ENCODE measurements around the gene NLGN2. TPM values are rescaled to one million over a fixed set of nuclear protein-coding genes. Genes with fewer than 3 reads are reported as not detected.

NLGN2 gene
- polyA plus RNA-seq, 4 donors = 0.22 to 6.1 (median 2.6) TPM

- H3K27ac ChIP-seq (ENCODE audit: low read depth in 1 of 3, low read length in 2 of 3) = no peak overlapping the region
- WGBS, 3 donors = 81 to 84% (median 82%) methylated on average over 14 of the region's 14 CpGs
- FAIRE-seq (no peak), DNase-seq (no peak)
- no peak overlapping the region for H3K4me3 ChIP-seq (ENCODE audit: low read depth in 1 of 3, low read length in 3 of 3)
- no peaks in the 10 kb centered on the region for H3K4me1 ChIP-seq (ENCODE audit: control insufficient read depth in 3 of 3, insufficient read depth in 2 of 3, low read depth in 1 of 3, low read length in 2 of 3)
- H3K27me3 ChIP-seq (ENCODE audit: control insufficient read depth in 3 of 3, insufficient read depth in 3 of 3, low read length in 3 of 3) = peaks cover 0 to 12% (median 0%) of the 10 kb centered on the region in 3 donors
- H3K9me3 ChIP-seq (ENCODE audit: control insufficient read depth in 2 of 2, insufficient read depth in 1 of 2, low read depth in 1 of 2, low read length in 1 of 2) = no peaks in the 10 kb centered on the region
- H3K36me3 ChIP-seq (ENCODE audit: control insufficient read depth in 3 of 3, insufficient read depth in 2 of 3, low read depth in 1 of 3, low read length in 3 of 3) = peaks cover 0 to 12% (median 0%) of the 10 kb centered on the region in 3 donors
Measured at GRCh38 chr17:7414837-7415236, 7.2 kb downstream of the NLGN2 start.

GRCh38 chr17:7415784-7416183 is 8.1 kb downstream of the NLGN2 start:
- Histone ChIP-seq H3K9me3 (ENCODE audit: control insufficient read depth in 2 of 2, insufficient read depth in 1 of 2, low read depth in 1 of 2, low read length in 1 of 2) (no peaks in the 10 kb centered on the region), H3K27ac (ENCODE audit: low read depth in 1 of 3, low read length in 2 of 3) (no peak overlapping the region), H3K4me3 (ENCODE audit: low read depth in 1 of 3, low read length in 3 of 3) (no peak overlapping the region), H3K27me3 (ENCODE audit: control insufficient read depth in 3 of 3, insufficient read depth in 3 of 3, low read length in 3 of 3) (peaks cover 0 to 7% (median 0%) of the 10 kb centered on the region in 3 donors), H3K36me3 (ENCODE audit: control insufficient read depth in 3 of 3, insufficient read depth in 2 of 3, low read depth in 1 of 3, low read length in 3 of 3) (peaks cover 0 to 7% (median 0%) of the 10 kb centered on the region in 3 donors), H3K4me1 (ENCODE audit: control insufficient read depth in 3 of 3, insufficient read depth in 2 of 3, low read depth in 1 of 3, low read length in 2 of 3) (no peaks in the 10 kb centered on the region)
- FAIRE-seq (no peak), DNase-seq (no peak)
- 67 to 87% (median 80%) methylated on average over 20 to 23 of the region's 23 CpGs for WGBS, 3 donors

- no peak overlapping the region for H3K4me3 ChIP-seq (ENCODE audit: low read depth in 1 of 3, low read length in 3 of 3)
- 46 to 66% (median 65%) methylated on average over 6 of the region's 6 CpGs for WGBS, 3 donors
- H3K27ac ChIP-seq (ENCODE audit: low read depth in 1 of 3, low read length in 2 of 3) = no peak overlapping the region
- FAIRE-seq (no peak), DNase-seq (no peak)
- no peaks in the 10 kb centered on the region for H3K9me3 ChIP-seq (ENCODE audit: control insufficient read depth in 2 of 2, insufficient read depth in 1 of 2, low read depth in 1 of 2, low read length in 1 of 2)
- H3K27me3 ChIP-seq (ENCODE audit: control insufficient read depth in 3 of 3, insufficient read depth in 3 of 3, low read length in 3 of 3) = peaks cover 0 to 7% (median 0%) of the 10 kb centered on the region in 3 donors
- no peaks in the 10 kb centered on the region for H3K4me1 ChIP-seq (ENCODE audit: control insufficient read depth in 3 of 3, insufficient read depth in 2 of 3, low read depth in 1 of 3, low read length in 2 of 3)
- peaks cover 0 to 7% (median 0%) of the 10 kb centered on the region in 3 donors for H3K36me3 ChIP-seq (ENCODE audit: control insufficient read depth in 3 of 3, insufficient read depth in 2 of 3, low read depth in 1 of 3, low read length in 3 of 3)
Measured at GRCh38 chr17:7416323-7416722, 8.7 kb downstream of the NLGN2 start.

DNA sequence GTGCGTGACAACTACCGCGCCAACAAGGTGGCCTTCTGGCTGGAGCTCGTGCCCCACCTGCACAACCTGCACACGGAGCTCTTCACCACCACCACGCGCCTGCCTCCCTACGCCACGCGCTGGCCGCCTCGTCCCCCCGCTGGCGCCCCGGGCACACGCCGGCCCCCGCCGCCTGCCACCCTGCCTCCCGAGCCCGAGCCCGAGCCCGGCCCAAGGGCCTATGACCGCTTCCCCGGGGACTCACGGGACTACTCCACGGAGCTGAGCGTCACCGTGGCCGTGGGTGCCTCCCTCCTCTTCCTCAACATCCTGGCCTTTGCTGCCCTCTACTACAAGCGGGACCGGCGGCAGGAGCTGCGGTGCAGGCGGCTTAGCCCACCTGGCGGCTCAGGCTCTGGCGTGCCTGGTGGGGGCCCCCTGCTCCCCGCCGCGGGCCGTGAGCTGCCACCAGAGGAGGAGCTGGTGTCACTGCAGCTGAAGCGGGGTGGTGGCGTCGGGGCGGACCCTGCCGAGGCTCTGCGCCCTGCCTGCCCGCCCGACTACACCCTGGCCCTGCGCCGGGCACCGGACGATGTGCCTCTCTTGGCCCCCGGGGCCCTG is 9.5 kb downstream of the NLGN2 start:
- Histone ChIP-seq H3K36me3 (ENCODE audit: control insufficient read depth in 3 of 3, insufficient read depth in 2 of 3, low read depth in 1 of 3, low read length in 3 of 3) (peaks cover 0 to 7% (median 0%) of the 10 kb centered on the region in 3 donors), H3K4me3 (ENCODE audit: low read depth in 1 of 3, low read length in 3 of 3) (no peak overlapping the region), H3K4me1 (ENCODE audit: control insufficient read depth in 3 of 3, insufficient read depth in 2 of 3, low read depth in 1 of 3, low read length in 2 of 3) (no peaks in the 10 kb centered on the region), H3K27me3 (ENCODE audit: control insufficient read depth in 3 of 3, insufficient read depth in 3 of 3, low read length in 3 of 3) (peaks cover 0 to 7% (median 0%) of the 10 kb centered on the region in 3 donors), H3K27ac (ENCODE audit: low read depth in 1 of 3, low read length in 2 of 3) (no peak overlapping the region), H3K9me3 (ENCODE audit: control insufficient read depth in 2 of 2, insufficient read depth in 1 of 2, low read depth in 1 of 2, low read length in 1 of 2) (no peaks in the 10 kb centered on the region)
- FAIRE-seq (no peak), DNase-seq (no peak)
- WGBS, 3 donors = 92 to 93% (median 93%) methylated on average over 42 to 54 of the region's 54 CpGs

DNA sequence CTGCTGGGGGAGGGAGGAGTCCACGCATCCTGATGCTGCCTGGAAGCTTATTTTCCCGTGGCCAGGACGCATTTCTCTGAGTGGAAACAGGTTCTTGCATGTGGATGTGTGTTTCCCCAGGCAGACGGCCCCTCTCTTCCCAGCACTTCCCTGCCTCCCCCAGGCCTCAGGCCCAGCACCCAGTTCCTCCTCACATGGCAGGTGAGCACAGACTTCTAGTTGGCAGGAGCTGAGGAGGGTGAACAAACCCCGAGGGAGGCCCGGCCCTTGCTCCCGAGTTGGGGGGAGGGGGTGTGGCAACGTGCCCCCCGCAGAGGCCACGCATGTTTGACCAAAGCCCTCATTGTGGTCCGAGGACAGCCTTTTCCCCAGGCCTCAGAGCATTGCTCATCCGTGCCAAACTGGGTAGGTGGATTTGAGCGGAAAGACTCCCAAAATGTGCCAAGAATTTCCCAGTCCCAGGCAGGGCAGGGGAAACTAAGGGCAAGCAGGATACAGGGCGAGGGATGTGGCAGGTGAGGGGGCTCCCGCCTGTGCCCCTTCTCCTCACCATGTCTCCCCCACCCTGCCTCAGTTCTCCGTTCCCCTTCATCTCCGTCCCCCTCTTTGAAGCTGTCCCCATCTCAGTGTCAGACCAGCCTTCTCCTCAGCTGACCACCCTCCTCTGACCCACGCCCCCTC is 11.0 kb downstream of the NLGN2 start:
- Histone ChIP-seq H3K36me3 (ENCODE audit: control insufficient read depth in 3 of 3, insufficient read depth in 2 of 3, low read depth in 1 of 3, low read length in 3 of 3) (peaks cover 0 to 7% (median 0%) of the 10 kb centered on the region in 3 donors), H3K27me3 (ENCODE audit: control insufficient read depth in 3 of 3, insufficient read depth in 3 of 3, low read length in 3 of 3) (peaks cover 0 to 7% (median 0%) of the 10 kb centered on the region in 3 donors), H3K27ac (ENCODE audit: low read depth in 1 of 3, low read length in 2 of 3) (no peak overlapping the region), H3K9me3 (ENCODE audit: control insufficient read depth in 2 of 2, insufficient read depth in 1 of 2, low read depth in 1 of 2, low read length in 1 of 2) (no peaks in the 10 kb centered on the region), H3K4me1 (ENCODE audit: control insufficient read depth in 3 of 3, insufficient read depth in 2 of 3, low read depth in 1 of 3, low read length in 2 of 3) (no peaks in the 10 kb centered on the region), H3K4me3 (ENCODE audit: low read depth in 1 of 3, low read length in 3 of 3) (no peak overlapping the region)
- no peak for DNase-seq
- WGBS, 3 donors = 60 to 68% (median 66%) methylated on average over 17 to 18 of the region's 18 CpGs
- FAIRE-seq = no peak

DNA sequence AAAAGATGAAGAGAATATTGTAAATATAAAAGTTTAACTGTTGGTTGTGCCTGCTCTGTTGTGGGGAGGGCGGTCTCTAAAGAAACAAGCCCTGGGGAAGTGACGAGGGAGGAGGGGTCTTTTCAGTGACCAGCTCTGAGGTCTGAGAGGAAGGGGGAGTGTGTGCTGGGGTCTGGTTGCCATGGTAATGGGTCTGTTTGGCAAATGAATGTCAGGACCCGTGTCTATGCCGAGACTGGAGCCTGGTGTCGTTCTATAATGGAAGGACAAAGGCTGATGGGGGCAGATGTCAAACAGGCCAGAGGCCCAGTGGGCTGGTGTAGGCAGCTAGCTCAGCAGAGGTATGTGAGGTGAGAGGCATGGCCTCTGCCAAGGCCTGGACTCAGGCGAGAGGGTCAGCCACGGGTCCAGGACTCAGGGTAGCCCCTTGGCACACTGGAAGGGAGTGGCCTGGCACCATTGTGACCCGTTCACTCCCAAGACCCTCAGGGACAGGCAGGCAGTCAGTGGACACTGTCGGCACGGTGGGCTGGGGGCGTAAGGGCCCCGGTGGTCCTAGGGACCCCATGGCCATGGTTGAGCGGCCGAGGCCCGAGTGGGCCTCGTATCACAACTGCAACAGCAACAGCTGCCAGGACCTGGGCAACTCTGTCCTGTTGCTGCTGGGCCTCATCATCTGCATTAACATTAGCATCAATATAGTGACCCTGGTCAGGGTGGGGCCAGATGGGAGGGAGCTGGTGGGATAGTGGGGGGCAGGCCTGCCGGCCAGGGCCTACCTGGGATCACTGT is 12.4 kb downstream of the NLGN2 start, which contains the start of gene SPEM1:
SPEM1 (plus strand) TSS at position 506 of the 792 bp plus-strand sequence; CDS start at position 567, 61 bp downstream.
- FAIRE-seq (no peak), DNase-seq (no peak)
- no peaks in the 10 kb centered on the region for H3K4me1 ChIP-seq (ENCODE audit: control insufficient read depth in 3 of 3, insufficient read depth in 2 of 3, low read depth in 1 of 3, low read length in 2 of 3)
- no peak within 1 kb of the TSS for H3K27ac ChIP-seq (ENCODE audit: low read depth in 1 of 3, low read length in 2 of 3)
- H3K9me3 ChIP-seq (ENCODE audit: control insufficient read depth in 2 of 2, insufficient read depth in 1 of 2, low read depth in 1 of 2, low read length in 1 of 2) = no peaks in the 10 kb centered on the region
- WGBS, 3 donors = 80 to 84% (median 82%) methylated on average over 17 of the region's 17 CpGs
- H3K4me3 ChIP-seq (ENCODE audit: low read depth in 1 of 3, low read length in 3 of 3) = no peak within 1 kb of the TSS
- peaks cover 0 to 7% (median 0%) of the 10 kb centered on the region in 3 donors for H3K27me3 ChIP-seq (ENCODE audit: control insufficient read depth in 3 of 3, insufficient read depth in 3 of 3, low read length in 3 of 3)
- peaks cover 0 to 2% (median 0%) of the 10 kb centered on the region in 3 donors for H3K36me3 ChIP-seq (ENCODE audit: control insufficient read depth in 3 of 3, insufficient read depth in 2 of 3, low read depth in 1 of 3, low read length in 3 of 3)

DNA sequence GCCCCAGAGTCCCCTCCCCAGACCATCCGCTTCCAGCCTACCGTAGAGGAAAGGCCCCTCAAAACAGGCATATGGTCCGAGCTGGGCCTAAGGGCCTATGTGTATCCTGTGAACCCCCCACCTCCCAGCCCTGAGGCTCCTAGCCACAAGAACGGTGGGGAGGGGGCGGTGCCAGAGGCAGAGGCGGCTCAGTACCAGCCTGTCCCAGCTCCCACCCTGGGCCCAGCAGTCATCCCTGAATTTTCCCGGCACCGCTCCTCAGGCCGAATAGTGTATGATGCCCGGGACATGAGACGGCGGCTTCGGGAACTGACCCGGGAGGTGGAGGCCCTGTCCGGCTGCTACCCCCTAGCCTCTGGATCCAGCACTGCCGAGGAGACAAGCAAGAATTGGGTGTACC is 13.5 kb downstream of the NLGN2 start:
- no peak overlapping the region for H3K27ac ChIP-seq (ENCODE audit: low read depth in 1 of 3, low read length in 2 of 3)
- H3K4me3 ChIP-seq (ENCODE audit: low read depth in 1 of 3, low read length in 3 of 3) = no peak overlapping the region
- 94 to 96% (median 95%) methylated on average over 16 of the region's 16 CpGs for WGBS, 3 donors
- H3K27me3 ChIP-seq (ENCODE audit: control insufficient read depth in 3 of 3, insufficient read depth in 3 of 3, low read length in 3 of 3) = peaks cover 0 to 7% (median 0%) of the 10 kb centered on the region in 3 donors
- H3K36me3 ChIP-seq (ENCODE audit: control insufficient read depth in 3 of 3, insufficient read depth in 2 of 3, low read depth in 1 of 3, low read length in 3 of 3) = no peaks in the 10 kb centered on the region
- FAIRE-seq = no peak
- no peaks in the 10 kb centered on the region for H3K9me3 ChIP-seq (ENCODE audit: control insufficient read depth in 2 of 2, insufficient read depth in 1 of 2, low read depth in 1 of 2, low read length in 1 of 2)
- no peak for DNase-seq
- H3K4me1 ChIP-seq (ENCODE audit: control insufficient read depth in 3 of 3, insufficient read depth in 2 of 3, low read depth in 1 of 3, low read length in 2 of 3) = no peaks in the 10 kb centered on the region

- Histone ChIP-seq H3K4me3 (ENCODE audit: low read depth in 1 of 3, low read length in 3 of 3) (no peak overlapping the region), H3K9me3 (ENCODE audit: control insufficient read depth in 2 of 2, insufficient read depth in 1 of 2, low read depth in 1 of 2, low read length in 1 of 2) (no peaks in the 10 kb centered on the region), H3K36me3 (ENCODE audit: control insufficient read depth in 3 of 3, insufficient read depth in 2 of 3, low read depth in 1 of 3, low read length in 3 of 3) (no peaks in the 10 kb centered on the region), H3K27ac (ENCODE audit: low read depth in 1 of 3, low read length in 2 of 3) (no peak overlapping the region), H3K4me1 (ENCODE audit: control insufficient read depth in 3 of 3, insufficient read depth in 2 of 3, low read depth in 1 of 3, low read length in 2 of 3) (no peaks in the 10 kb centered on the region), H3K27me3 (ENCODE audit: control insufficient read depth in 3 of 3, insufficient read depth in 3 of 3, low read length in 3 of 3) (peaks cover 0 to 7% (median 0%) of the 10 kb centered on the region in 3 donors)
- FAIRE-seq (no peak), DNase-seq (no peak)
- 64 to 79% (median 69%) methylated on average over 4 of the region's 4 CpGs for WGBS, 3 donors
Measured at GRCh38 chr17:7423679-7424078, 16.0 kb downstream of the NLGN2 start.
